Measurements from ENCODE around the gene CARS2. TPM values are rescaled to one million over a fixed set of nuclear protein-coding genes. Genes with fewer than 3 reads are reported as not detected.

The CARS2 gene
- total RNA-seq, 2 experiments from 2014 or later: 58.9 to 69.5 TPM

GRCh38 chr13:110624766-110625756 is 80.9 kb downstream of the CARS2 start:
- POLR2A ChIA-PET: no interaction called here
- no peak for DNase-seq
- Mint-ChIP-seq H3K27ac (no peak overlapping the region), H3K27me3 (no peaks in the 10 kb centered on the region), H3K4me1 (peaks cover 16% of the 10 kb centered on the region), H3K4me3 (no peak overlapping the region), H3K9me3 (no peaks in the 10 kb centered on the region), H3K36me3 (ENCODE audit: low read depth) (peaks cover 22% of the 10 kb centered on the region)
- CTCF ChIA-PET: interaction anchor here (0.8 kb wide), 1 partner anchor 8 kb away, joined by 3 read pairs; no protein-coding TSS in a partner anchor

- CTCF ChIA-PET: interaction anchor here (1.8 kb wide), 1 partner anchor 10 kb away, joined by 4 read pairs; no protein-coding TSS in a partner anchor
- no peak overlapping the region for H3K4me3 Mint-ChIP-seq
- peaks cover 23% of the 10 kb centered on the region for H3K4me1 Mint-ChIP-seq
- H3K36me3 Mint-ChIP-seq (ENCODE audit: low read depth): peaks cover 8% of the 10 kb centered on the region
- no peaks in the 10 kb centered on the region for H3K9me3 Mint-ChIP-seq
- H3K27ac Mint-ChIP-seq: no peak overlapping the region
- no peak for DNase-seq
- POLR2A ChIA-PET: no interaction called here
- H3K27me3 Mint-ChIP-seq: no peaks in the 10 kb centered on the region
Measured at GRCh38 chr13:110620596-110620995, 85.3 kb downstream of the CARS2 start.

GRCh38 chr13:110618780-110619179 is 87.1 kb downstream of the CARS2 start:
- Mint-ChIP-seq H3K27me3 (no peaks in the 10 kb centered on the region), H3K4me3 (no peak overlapping the region), H3K27ac (no peak overlapping the region), H3K36me3 (ENCODE audit: low read depth) (peaks cover 11% of the 10 kb centered on the region), H3K9me3 (peaks cover 3% of the 10 kb centered on the region), H3K4me1 (peaks cover 26% of the 10 kb centered on the region)
- CTCF ChIA-PET: no interaction called here
- POLR2A ChIA-PET: interaction anchor here (0.8 kb wide), 1 partner anchor 303 kb away, joined by 3 read pairs; no protein-coding TSS in a partner anchor
- no peak for DNase-seq

GRCh38 chr13:110618167-110618566 is 87.7 kb downstream of the CARS2 start:
- CTCF ChIA-PET: no interaction called here
- H3K27me3 Mint-ChIP-seq: no peaks in the 10 kb centered on the region
- peaks cover 6% of the 10 kb centered on the region for H3K9me3 Mint-ChIP-seq
- no peak overlapping the region for H3K27ac Mint-ChIP-seq
- peaks cover 11% of the 10 kb centered on the region for H3K36me3 Mint-ChIP-seq (ENCODE audit: low read depth)
- POLR2A ChIA-PET: interaction anchor here (0.6 to 0.8 kb wide), 2 partner anchors 8 to 304 kb away, joined by 3 to 8 read pairs; no protein-coding TSS in a partner anchor
- H3K4me3 Mint-ChIP-seq: no peak overlapping the region
- H3K4me1 Mint-ChIP-seq: peaks cover 28% of the 10 kb centered on the region
- DNase-seq: no peak

GRCh38 chr13:110617321-110618072 is 88.4 kb downstream of the CARS2 start:
- DNase-seq: no peak
- H3K4me3 Mint-ChIP-seq: peak overlapping the region; percentile 95
- no peak overlapping the region for H3K27ac Mint-ChIP-seq
- peaks cover 28% of the 10 kb centered on the region for H3K4me1 Mint-ChIP-seq
- POLR2A ChIA-PET: interaction anchor here (0.6 kb wide), 1 partner anchor 7 kb away, joined by 8 read pairs; no protein-coding TSS in a partner anchor
- H3K36me3 Mint-ChIP-seq (ENCODE audit: low read depth): peaks cover 11% of the 10 kb centered on the region
- CTCF ChIA-PET: interaction anchor here (0.8 kb wide), 1 partner anchor 8 kb away, joined by 3 read pairs; no protein-coding TSS in a partner anchor
- H3K9me3 Mint-ChIP-seq: peaks cover 6% of the 10 kb centered on the region
- peaks cover 1% of the 10 kb centered on the region for H3K27me3 Mint-ChIP-seq

GRCh38 chr13:110616103-110617101 is 89.5 kb downstream of the CARS2 start:
- ChIA-PET POLR2A (no interaction called here), CTCF (interaction anchor here (0.8 to 1.8 kb wide), 3 partner anchors 9 to 45 kb away, joined by 3 to 4 read pairs (median 3); no protein-coding TSS in a partner anchor)
- H3K4me3 Mint-ChIP-seq: peak overlapping the region; percentile 95
- H3K27me3 Mint-ChIP-seq: peaks cover 1% of the 10 kb centered on the region
- peaks cover 28% of the 10 kb centered on the region for H3K4me1 Mint-ChIP-seq
- H3K36me3 Mint-ChIP-seq (ENCODE audit: low read depth): peaks cover 11% of the 10 kb centered on the region
- peaks cover 6% of the 10 kb centered on the region for H3K9me3 Mint-ChIP-seq
- H3K27ac Mint-ChIP-seq: peak overlapping the region; percentile 91
- DNase-seq: peak; percentile 32

GRCh38 chr13:110615322-110616102 is 90.4 kb downstream of the CARS2 start, which contains the start of gene NAXD:
Gene NAXD (plus strand): TSS chr13:110615545. CDS start chr13:110615602, 57 bp downstream.
- ChIA-PET POLR2A (interaction anchor here (0.8 kb wide), 1 partner anchor 54 kb away, joined by 4 read pairs; the partner anchor contains the start of gene RAB20), CTCF (interaction anchor here (1.4 to 1.8 kb wide), 2 partner anchors 22 to 44 kb away, joined by 3 to 4 read pairs; no protein-coding TSS in a partner anchor)
- Mint-ChIP-seq H3K27me3 (peaks cover 1% of the 10 kb centered on the region), H3K4me3 (peak within 1 kb of the TSS; percentile 95), H3K36me3 (ENCODE audit: low read depth) (peaks cover 11% of the 10 kb centered on the region), H3K4me1 (peaks cover 32% of the 10 kb centered on the region), H3K27ac (peak within 1 kb of the TSS; percentile 96), H3K9me3 (peaks cover 6% of the 10 kb centered on the region)
- DNase-seq: peak; percentile 87

- peaks cover 6% of the 10 kb centered on the region for H3K9me3 Mint-ChIP-seq
- peaks cover 30% of the 10 kb centered on the region for H3K4me1 Mint-ChIP-seq
- peak overlapping the region; percentile 96 for H3K27ac Mint-ChIP-seq
- peak overlapping the region; percentile 95 for H3K4me3 Mint-ChIP-seq
- H3K27me3 Mint-ChIP-seq: peaks cover 1% of the 10 kb centered on the region
- ChIA-PET POLR2A (interaction anchor here (0.8 kb wide), 1 partner anchor 53 kb away, joined by 4 read pairs; the partner anchor contains the start of gene RAB20), CTCF (interaction anchor here (1.4 to 1.8 kb wide), 2 partner anchors 21 to 43 kb away, joined by 3 to 4 read pairs; no protein-coding TSS in a partner anchor)
- no peak for DNase-seq
- H3K36me3 Mint-ChIP-seq (ENCODE audit: low read depth): peaks cover 11% of the 10 kb centered on the region
Measured at GRCh38 chr13:110615005-110615321, 91.0 kb downstream of the CARS2 start.

GRCh38 chr13:110610955-110611595 is 94.8 kb downstream of the CARS2 start:
- peaks cover 3% of the 10 kb centered on the region for H3K36me3 Mint-ChIP-seq (ENCODE audit: low read depth)
- peaks cover 6% of the 10 kb centered on the region for H3K9me3 Mint-ChIP-seq
- H3K4me3 Mint-ChIP-seq: no peak overlapping the region
- ChIA-PET POLR2A (no interaction called here), CTCF (interaction anchor here (1.1 kb wide), 1 partner anchor 10 kb away, joined by 4 read pairs; no protein-coding TSS in a partner anchor)
- no peak for DNase-seq
- peaks cover 1% of the 10 kb centered on the region for H3K27me3 Mint-ChIP-seq
- no peak overlapping the region for H3K27ac Mint-ChIP-seq
- H3K4me1 Mint-ChIP-seq: peaks cover 8% of the 10 kb centered on the region

- H3K27me3 Mint-ChIP-seq: peaks cover under 1% of the 10 kb centered on the region
- H3K4me3 Mint-ChIP-seq: no peak overlapping the region
- H3K9me3 Mint-ChIP-seq: no peaks in the 10 kb centered on the region
- no peak for DNase-seq
- no peaks in the 10 kb centered on the region for H3K36me3 Mint-ChIP-seq (ENCODE audit: low read depth)
- ChIA-PET CTCF (interaction anchor here (1.2 kb wide), 1 partner anchor 143 kb away, joined by 4 read pairs; no protein-coding TSS in a partner anchor), POLR2A (no interaction called here)
- peaks cover 4% of the 10 kb centered on the region for H3K4me1 Mint-ChIP-seq
- H3K27ac Mint-ChIP-seq: no peak overlapping the region
Measured at GRCh38 chr13:110607675-110608224, 98.2 kb downstream of the CARS2 start.

All from activated CD4-positive, alpha-beta T cell treated with anti-CD3 and anti-CD28 coated beads, Interleukin-2, amount 10 ng/mL, durations not matched to agents 7 days and 5 days (primary cell).